BJ (cell line): ENCODE data around the gene FAM241A. TPM values are rescaled to one million over a fixed set of nuclear protein-coding genes. Genes with fewer than 3 reads are reported as not detected.
A peak's percentile ranks its signal among the peaks of the same experiment; 100 is the strongest.

ENCODE experiments used
- CTCF ChIA-PET: fragments of 350-600 bp; formaldehyde crosslinking; extraction: SDS; loops from one replicate; lab custom pipeline; 2021; ENCODE audit warnings: antibody characterized with exemption, inconsistent platforms; lab: Yijun Ruan, JAX
- POLR2A ChIA-PET: fragments of 300-600 bp; sonication (Branson Sonifier 250); formaldehyde crosslinking; extraction: SDS; loops from one replicate; lab custom pipeline; 2021; ENCODE audit warnings: antibody characterized with exemption; lab: Charles Lee
- DNase-seq: peaks from one replicate; pipeline ENCODE4 v3.0.0-alpha.2; 2011; ENCODE audit warnings: low read depth
- H3K27me3 ChIP-seq: 2 replicates; pipeline ENCODE4 v1.6.0; 2011; ENCODE audit warnings: low read length; ENCODE audit not compliant: control insufficient read depth, insufficient read depth
- H3K36me3 ChIP-seq: 2 replicates; pipeline ENCODE4 v1.5.1; 2011; ENCODE audit warnings: low read length; ENCODE audit not compliant: control insufficient read depth, insufficient read depth
- H3K4me3 ChIP-seq: 2 replicates; pipeline ENCODE4 v1.5.1; 2011; ENCODE audit warnings: low read depth, mild to moderate bottlenecking, control low read depth, low read length
- CTCF ChIP-seq: IDR thresholded peaks from 2 replicates; pipeline ENCODE4 v1.5.1; 2011; ENCODE audit warnings: low read depth, mild to moderate bottlenecking, control low read depth, inconsistent platforms, low read length, moderate library complexity; ENCODE audit not compliant: insufficient read depth
- polyA plus RNA-seq: library from polyadenylated mRNA; depleted of rRNA; stranded (reverse); fragments of >200 nt; gene quantifications from 2 replicates; pipeline ENCODE4 v1.2.3, GENCODE V29; 2011

Gene FAM241A
- polyA plus RNA-seq, 1 experiment: 0.45 TPM

GRCh38 chr4:112142182-112142581 is 3.1 kb upstream of the FAM241A start:
- no peak for DNase-seq
- POLR2A ChIA-PET: no interaction called here
- no peak overlapping the region for H3K4me3 ChIP-seq
- H3K36me3 ChIP-seq: no peaks in the 10 kb centered on the region
- CTCF ChIA-PET: no interaction called here
- no peak for TF ChIP-seq CTCF
- no peaks in the 10 kb centered on the region; the same call in 1 of the 2 replicates for H3K27me3 ChIP-seq

- DNase-seq: no peak
- H3K36me3 ChIP-seq: no peaks in the 10 kb centered on the region
- TF ChIP-seq CTCF: no peak
- CTCF ChIA-PET: no interaction called here
- no peak overlapping the region for H3K4me3 ChIP-seq
- H3K27me3 ChIP-seq: no peaks in the 10 kb centered on the region
- POLR2A ChIA-PET: no interaction called here
Observed at GRCh38 chr4:112143781-112144180, 1.5 kb upstream of the FAM241A start.

GRCh38 chr4:112144546-112145325 is 518 bp upstream of the FAM241A start:
- TF ChIP-seq CTCF: no peak
- ChIA-PET POLR2A (no interaction called here), CTCF (interaction anchor here (1.0 kb wide), 1 partner anchor 10 kb away, joined by 3 read pairs; no protein-coding TSS in a partner anchor)
- DNase-seq: no peak
- Histone ChIP-seq H3K4me3 (peak overlapping the region; percentile 82), H3K27me3 (no peaks in the 10 kb centered on the region), H3K36me3 (no peaks in the 10 kb centered on the region)

- DNase-seq: no peak
- peak; percentile 36; the same call in 1 of the 2 replicates for TF ChIP-seq CTCF
- H3K27me3 ChIP-seq: no peaks in the 10 kb centered on the region
- no peaks in the 10 kb centered on the region for H3K36me3 ChIP-seq
- POLR2A ChIA-PET: no interaction called here
- peak overlapping the region; percentile 82 for H3K4me3 ChIP-seq
- CTCF ChIA-PET: interaction anchor here (1.0 kb wide), 1 partner anchor 11 kb away, joined by 3 read pairs; no protein-coding TSS in a partner anchor
Observed at GRCh38 chr4:112145790-112146501, 692 bp downstream of the FAM241A start.

- Histone ChIP-seq H3K27me3 (no peaks in the 10 kb centered on the region), H3K4me3 (peak overlapping the region; percentile 82), H3K36me3 (no peaks in the 10 kb centered on the region)
- ChIA-PET POLR2A (no interaction called here), CTCF (no interaction called here)
- no peak for TF ChIP-seq CTCF
- no peak for DNase-seq
Observed at GRCh38 chr4:112146502-112146813, 1.2 kb downstream of the FAM241A start.
